HG03060 (cell line): ENCODE data around the gene DCP2.

Experiments
- ATAC-seq: cut with Tn5 transposase; IDR thresholded peaks from one replicate; pipeline ENCODE4 v1.9.1; 2021; ENCODE audit warnings: low read depth, moderate number of reproducible peaks; ENCODE audit not compliant: unreplicated experiment

DCP2 gene

GRCh38 chr5:113042491-113043243 lies 66.1 kb downstream of the DCP2 start:
- no peak for ATAC-seq

DNA sequence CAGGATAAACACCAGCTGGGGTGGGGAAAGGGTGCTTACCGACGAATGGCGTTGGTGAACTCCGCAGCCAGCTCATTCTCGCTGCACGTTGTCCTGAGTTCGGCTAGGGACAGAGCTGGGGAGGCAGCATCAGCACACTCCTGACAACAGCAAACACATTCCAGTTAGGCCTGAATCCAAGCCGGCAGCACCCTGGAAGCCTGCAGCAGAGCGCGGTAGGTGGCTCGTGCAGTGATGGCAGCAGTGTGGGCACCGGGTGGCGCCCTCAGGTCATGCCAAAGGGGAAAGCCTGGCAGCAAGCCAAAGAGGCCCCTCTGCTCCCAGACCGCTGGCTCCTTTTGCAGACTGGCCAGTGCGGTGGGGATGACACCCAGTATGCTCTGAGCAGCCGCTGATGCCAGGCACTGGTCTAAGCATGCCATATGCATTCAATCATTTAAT lies 66.9 kb downstream of the DCP2 start:
- no peak for ATAC-seq

GRCh38 chr5:113044776-113045465 lies 68.3 kb downstream of the DCP2 start:
- ATAC-seq, result no peak

GRCh38 chr5:113047234-113047633 lies 70.6 kb downstream of the DCP2 start:
- ATAC-seq, result no peak

GRCh38 chr5:113047733-113048652 lies 71.4 kb downstream of the DCP2 start:
- peak; percentile 86 for ATAC-seq

DNA sequence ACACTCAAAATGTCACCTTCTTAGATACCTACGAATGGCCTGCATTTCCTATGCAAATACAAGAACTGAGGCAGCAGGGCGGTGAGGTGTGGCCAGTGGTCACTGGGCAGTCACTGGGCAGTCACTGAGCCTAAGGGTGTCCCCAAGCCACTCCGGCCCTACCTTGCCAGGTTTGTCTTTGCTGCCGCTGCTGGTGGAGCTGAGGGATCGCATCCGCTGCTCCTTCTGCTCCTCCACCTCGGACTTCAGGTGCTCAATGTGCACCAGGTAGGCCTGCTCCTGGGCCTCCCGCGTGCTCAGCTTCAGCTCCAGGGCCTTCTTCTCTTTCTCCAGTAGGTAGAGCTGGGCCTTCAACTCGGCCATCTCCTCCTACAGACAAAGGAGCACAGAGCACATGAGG lies 72.3 kb downstream of the DCP2 start:
- ATAC-seq, result no peak

DNA sequence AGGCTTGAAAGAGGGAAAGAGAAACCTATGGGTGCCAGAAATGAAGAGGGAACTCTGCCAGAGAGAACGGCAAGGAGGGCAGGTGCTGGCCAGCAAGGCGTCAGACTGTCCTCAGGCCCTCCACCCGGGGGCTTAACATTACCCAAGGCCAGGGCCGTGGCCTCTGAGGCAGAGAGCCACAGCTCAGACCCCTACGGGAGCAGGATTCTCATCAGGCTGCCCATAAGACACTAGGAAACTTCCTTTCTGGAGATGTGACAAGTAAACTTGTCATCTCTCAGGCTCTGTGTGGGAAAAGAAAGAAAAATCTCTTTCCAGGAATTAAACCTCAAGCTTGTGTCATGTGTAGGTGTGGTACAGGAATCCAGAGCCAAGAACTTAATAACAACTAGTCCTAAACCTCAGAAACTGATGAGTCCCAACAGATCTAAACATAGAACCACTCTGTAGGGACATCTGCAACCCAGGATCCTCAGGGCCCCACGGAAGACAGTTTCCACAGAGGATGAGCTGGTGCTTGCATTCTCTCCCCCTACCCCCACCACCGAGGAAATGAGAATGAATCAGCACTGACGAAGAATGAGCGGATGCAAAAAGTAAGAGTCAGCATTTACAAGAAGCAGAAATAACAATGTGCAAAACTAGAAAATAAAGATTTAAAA lies 74.3 kb downstream of the DCP2 start:
- no peak for ATAC-seq

GRCh38 chr5:113052041-113052795 lies 75.6 kb downstream of the DCP2 start:
- ATAC-seq, result no peak

GRCh38 chr5:113053511-113053995 lies 77.0 kb downstream of the DCP2 start:
- ATAC-seq, result no peak

DNA sequence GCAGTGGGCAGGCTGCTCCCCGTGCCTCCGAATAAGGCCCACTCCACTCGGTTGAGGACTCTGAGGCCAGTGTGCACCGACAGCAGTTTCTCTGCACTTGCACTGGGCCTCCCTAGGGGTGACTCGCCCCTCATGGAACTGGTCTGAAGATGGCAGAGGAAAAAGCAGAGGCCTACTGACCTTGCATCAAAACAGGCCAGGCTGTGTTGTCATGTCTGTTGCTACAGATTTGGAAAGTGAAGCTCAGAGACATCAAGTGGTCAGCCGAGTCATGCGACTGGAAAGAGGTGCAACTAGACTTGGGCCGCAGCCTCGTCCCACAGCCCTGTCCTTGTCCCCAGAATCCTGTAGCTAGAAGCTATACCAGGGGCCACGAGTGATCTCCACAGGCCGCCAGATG lies 78.3 kb downstream of the DCP2 start:
- ATAC-seq, result no peak

DNA sequence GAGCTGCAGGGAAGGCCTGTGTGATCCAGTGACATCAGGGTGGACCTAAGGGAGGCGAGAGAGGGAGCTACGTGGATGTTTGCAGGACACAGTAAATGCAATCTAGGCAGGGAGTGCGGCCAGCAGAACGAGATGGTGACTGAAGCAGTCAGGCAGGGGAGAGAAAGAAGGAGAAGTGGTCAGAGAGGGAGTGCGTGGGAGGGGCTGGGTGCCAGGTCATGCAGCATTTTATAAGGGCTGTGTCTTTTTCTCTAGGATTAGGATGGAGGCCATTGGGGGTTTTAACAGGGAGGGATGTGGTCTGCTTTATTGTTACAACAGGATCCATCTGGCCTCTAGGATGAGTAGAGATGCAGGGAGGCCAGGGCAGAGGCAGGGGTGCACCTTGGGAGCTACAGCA lies 80.4 kb downstream of the DCP2 start:
- no peak for ATAC-seq

DNA sequence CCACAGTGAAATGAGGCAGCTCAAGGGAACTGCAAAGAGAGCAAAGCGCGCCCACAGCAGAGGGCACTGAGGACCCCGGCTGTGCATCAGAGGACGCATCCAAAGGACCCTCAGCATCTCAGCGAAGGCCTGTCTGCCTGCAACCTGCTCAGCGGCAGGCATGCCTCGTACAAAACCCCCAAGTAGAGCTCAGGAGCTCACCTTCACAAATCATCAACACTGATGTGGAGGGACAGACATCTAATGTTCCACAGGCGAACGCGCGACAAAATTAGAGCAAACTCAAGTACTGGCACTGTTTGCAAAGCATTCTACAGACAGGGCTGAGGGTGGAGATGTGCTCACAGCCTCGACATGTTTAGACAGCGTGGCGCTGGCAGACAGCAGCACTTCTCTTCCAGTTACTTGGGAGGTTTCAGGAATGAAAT lies 81.0 kb downstream of the DCP2 start:
- ATAC-seq, result no peak

- no peak for ATAC-seq
These were observed 81.7 kb downstream of the DCP2 start for GRCh38 chr5:113058269-113058668.

DNA sequence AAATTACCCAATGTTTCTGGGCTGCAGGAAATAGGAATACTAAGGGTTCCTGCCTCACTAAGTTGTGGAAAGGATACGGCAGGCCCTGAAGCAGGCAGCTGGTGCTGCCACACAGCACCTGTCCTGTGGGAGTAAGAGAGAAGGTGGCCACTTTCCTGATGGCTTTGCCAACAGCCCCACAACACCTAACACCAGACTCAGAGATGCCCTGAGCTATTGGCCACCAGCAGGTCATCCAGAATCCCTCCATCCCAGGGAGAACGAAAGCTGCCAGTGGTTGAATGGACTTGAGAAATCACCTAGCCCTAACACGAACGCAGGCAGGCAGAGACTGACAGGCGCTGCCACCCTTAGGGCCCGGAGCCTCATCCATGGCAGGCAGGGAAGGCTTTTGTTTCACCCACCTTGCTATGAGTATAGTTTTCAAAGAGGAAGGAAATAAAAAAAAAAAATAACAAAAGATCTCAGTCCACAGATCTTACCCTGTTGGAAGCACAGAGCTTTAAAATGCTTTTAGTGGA lies 82.2 kb downstream of the DCP2 start:
- ATAC-seq, result no peak

DNA sequence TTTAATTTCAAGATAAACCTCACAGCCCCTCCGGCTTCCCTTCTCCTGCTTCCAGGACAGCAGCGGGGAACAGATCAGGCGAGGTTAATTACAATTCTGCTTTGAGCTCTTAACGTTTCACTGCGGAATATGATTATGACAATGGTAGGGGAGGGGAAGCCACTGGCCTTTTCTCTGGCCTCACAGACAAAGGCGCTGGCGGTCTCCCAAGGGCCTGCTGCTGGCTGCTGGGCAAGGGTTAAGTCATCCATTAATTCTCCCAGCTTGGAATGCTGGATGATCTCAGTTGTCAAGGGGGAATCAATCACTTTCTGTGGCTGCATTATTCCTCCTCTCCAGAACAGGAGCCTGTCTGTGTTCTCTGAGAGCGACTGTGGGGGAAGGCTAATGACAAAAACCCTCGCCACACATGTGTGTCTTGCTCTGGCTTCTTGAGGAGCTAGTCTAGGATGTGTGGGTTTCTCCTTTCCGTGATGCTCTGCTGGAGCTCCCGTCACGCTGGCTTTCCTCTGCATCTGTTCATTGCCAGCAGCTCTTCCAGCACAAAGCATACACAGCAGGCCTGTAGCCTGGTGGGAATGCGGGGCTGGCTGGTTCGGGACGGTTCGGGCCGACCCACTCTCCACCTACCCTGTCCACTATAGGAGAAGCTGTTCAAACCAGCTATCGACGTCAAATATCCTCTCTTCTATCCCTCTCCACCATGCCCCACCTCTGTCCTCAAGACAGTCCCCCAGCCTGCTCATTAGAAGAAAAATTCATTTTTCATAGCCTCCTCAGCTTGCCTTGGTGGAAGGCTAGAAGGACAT lies 82.8 kb downstream of the DCP2 start:
- no peak for ATAC-seq

DNA sequence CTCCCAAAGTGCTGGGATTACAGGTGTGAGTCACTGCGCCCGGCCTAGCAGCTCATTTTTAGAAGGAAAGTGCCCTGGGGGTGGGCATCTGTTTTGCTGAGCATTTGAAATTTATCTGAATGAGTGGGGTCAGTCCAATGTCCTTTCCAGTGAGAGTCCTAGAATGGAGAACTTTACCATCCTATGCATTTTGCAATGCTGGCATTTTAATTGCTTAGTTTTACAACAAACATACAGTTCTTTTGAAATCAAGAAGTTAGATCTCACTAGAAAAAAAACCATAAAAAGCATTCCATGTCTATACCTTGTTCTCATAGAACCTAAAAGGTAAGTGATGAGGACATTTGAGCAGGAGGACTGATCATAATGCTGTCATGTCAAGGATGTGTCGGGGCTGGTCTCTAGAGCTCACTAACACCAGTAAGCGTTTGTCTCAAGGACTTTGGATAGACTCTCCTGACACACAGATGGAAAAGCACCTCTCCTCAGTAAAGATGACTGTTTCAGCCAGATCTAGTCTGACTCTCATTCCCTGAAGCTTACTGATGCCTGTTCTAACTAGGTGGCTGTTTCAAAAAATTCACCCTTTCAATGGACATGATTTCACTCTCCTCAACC lies 83.9 kb downstream of the DCP2 start:
- no peak for ATAC-seq

DNA sequence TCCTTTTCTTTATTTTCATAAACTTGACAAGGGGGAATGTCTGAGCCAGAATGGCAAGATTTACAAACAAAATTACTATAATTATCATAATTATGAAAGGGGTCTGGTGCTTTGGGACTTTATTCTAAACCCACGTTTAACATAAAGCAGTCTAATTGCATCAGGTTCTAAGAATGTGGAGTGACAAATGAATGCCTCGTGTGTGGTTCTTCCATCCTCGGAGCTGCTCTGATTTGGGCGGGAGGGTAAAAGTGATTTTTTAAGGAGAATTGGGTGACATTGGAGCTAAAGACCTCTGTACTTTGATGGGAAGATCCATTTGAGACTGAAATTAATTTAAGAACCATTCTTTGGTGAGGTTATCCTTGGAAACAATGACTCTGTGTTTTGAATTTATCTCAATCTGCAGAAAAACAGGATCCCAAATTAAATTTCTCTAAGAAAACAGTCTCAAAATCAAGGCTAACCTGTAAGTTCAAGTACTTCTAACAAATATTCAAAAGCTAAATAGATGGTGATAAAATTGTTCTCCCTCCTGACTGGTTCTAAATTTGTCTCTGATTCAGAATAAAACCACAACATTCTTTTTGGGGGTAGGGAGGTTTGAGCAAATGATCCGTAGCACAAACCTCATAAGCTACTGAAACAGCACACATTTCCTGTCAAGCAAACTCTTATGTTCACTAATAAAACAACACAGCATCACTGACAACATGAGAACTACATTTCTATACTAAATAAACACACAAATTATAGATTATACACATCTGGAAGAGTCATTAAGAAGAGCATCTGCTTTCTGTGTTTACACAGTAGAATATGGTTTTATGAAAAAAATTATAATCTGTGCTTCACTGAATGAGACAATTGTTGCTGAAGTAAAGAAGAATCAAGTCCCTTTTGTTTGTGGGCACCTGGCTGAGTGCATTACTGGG lies 85.5 kb downstream of the DCP2 start:
- ATAC-seq, result no peak
